ENCODE measurements around the gene FRYL.

DNA sequence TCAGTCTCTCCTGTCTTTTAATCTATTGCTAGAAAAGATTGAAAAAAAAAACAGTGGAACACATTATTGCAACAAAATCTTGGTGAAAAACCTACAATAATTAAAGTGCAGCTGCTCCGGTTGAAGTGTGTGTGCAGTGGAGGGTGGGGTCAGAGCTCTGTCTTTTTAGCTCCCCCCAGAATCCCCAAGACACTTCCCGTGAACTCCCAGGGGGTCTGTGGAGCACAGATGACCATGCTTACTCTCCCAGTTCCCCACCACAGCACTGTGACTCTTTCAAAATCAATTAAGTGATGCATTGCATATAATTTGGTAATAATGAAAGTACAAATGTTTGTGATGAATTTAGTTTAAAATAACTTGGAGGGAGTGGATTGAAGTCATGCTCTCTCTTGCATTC, 312.6 kb downstream of the FRYL start:
- TF ChIP-seq, protein P1, sequence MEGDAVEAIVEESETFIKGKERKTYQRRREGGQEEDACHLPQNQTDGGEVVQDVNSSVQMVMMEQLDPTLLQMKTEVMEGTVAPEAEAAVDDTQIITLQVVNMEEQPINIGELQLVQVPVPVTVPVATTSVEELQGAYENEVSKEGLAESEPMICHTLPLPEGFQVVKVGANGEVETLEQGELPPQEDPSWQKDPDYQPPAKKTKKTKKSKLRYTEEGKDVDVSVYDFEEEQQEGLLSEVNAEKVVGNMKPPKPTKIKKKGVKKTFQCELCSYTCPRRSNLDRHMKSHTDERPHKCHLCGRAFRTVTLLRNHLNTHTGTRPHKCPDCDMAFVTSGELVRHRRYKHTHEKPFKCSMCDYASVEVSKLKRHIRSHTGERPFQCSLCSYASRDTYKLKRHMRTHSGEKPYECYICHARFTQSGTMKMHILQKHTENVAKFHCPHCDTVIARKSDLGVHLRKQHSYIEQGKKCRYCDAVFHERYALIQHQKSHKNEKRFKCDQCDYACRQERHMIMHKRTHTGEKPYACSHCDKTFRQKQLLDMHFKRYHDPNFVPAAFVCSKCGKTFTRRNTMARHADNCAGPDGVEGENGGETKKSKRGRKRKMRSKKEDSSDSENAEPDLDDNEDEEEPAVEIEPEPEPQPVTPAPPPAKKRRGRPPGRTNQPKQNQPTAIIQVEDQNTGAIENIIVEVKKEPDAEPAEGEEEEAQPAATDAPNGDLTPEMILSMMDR (IDR thresholded peaks at IDR 0.05): no peak
- no peak for TF ChIP-seq ZFX (IDR thresholded peaks at IDR 0.05; ENCODE audit: borderline replicate concordance)

Measured in 22Rv1 (cell line).